A549 (cell line): ENCODE results near the gene SLCO4A1. TPM values are rescaled to one million over a fixed set of nuclear protein-coding genes. Genes with fewer than 3 reads are reported as not detected.

Experiments
- ATAC-seq, 2 experiments: fragments of 200-7000 bp in 1 of 2; fragments of >200 bp in 1 of 2; cut with Nextera tagmentation in 1 of 2; cut with Tn5 transposase in 1 of 2; 3 replicates each; pipeline versions ENCODE4 v1.8.0 to v1.9.1; 2018 to 2020; ENCODE audit warnings: mild to moderate bottlenecking in 1 of 2, moderate library complexity in 1 of 2
- CTCF ChIA-PET: fragments of 300-600 bp; sonication (Branson Sonifier 250); formaldehyde crosslinking; extraction: SDS; loops from one replicate; lab custom pipeline; 2021; ENCODE audit warnings: antibody characterized with exemption, inconsistent platforms; lab: Yijun Ruan, JAX
- POLR2A ChIA-PET: fragments of 350-600 bp; formaldehyde crosslinking; extraction: SDS; loops from one replicate; lab custom pipeline; 2021; ENCODE audit warnings: antibody characterized with exemption, inconsistent platforms; lab: Yijun Ruan, JAX
- DNase-seq, 2 experiments: peaks; one replicate each; pipeline versions ENCODE4 v3.0.0 to v3.0.0-alpha.2; 2011 to 2016; ENCODE audit warnings: low read depth in 1 of 2, low spot score in 1 of 2
- FAIRE-seq: peaks from 2 replicates; lab custom pipeline; 2011; peaks lifted over from hg19 to GRCh38; lab: Jason Lieb, UNC
- H3K27ac ChIP-seq, 2 experiments: fragments of >200 bp; sonication (Bioruptor Twin); formaldehyde crosslinking; 3 replicates each; pipeline ENCODE4 v1.5.1; 2016 to 2017
- H3K4me1 ChIP-seq: fragments of >200 bp; sonication (Bioruptor Twin); formaldehyde crosslinking; 3 replicates; pipeline ENCODE4 v1.6.1; 2016
- H3K4me2 ChIP-seq: fragments of >200 bp; sonication (Bioruptor Twin); formaldehyde crosslinking; 3 replicates; pipeline ENCODE4 v1.6.1; 2016
- H3K4me3 ChIP-seq: fragments of >200 bp; sonication (Bioruptor Twin); formaldehyde crosslinking; 3 replicates; pipeline ENCODE4 v1.5.1; 2016
- H3K9me3 ChIP-seq: fragments of >200 bp; sonication (Bioruptor Twin); formaldehyde crosslinking; 3 replicates; pipeline ENCODE4 v1.6.1; 2016
- CBX2 ChIP-seq: fragments of 200-600 bp; sonication (generic); IDR thresholded peaks from 2 replicates; pipeline ENCODE4 v1.6.1; 2016; ENCODE audit warnings: low read depth, mild to moderate bottlenecking, borderline replicate concordance
- CHD4 ChIP-seq: fragments of 200-600 bp; sonication (generic); IDR thresholded peaks from 2 replicates; pipeline ENCODE4 v1.6.1; 2016; ENCODE audit warnings: antibody characterized with exemption, mild to moderate bottlenecking, borderline replicate concordance
- E2F6 ChIP-seq: IDR thresholded peaks from 2 replicates; pipeline ENCODE4 v1.6.1; 2012; ENCODE audit warnings: low read depth, borderline replicate concordance
- EHF ChIP-seq: fragments of 250-450 bp; sonication (Bioruptor Pico); IDR thresholded peaks from 2 replicates; pipeline ENCODE4 v1.5.0; 2020; ENCODE audit warnings: mild to moderate bottlenecking
- EHMT2 ChIP-seq: fragments of 200-600 bp; sonication (generic); IDR thresholded peaks from 2 replicates; pipeline ENCODE4 v1.6.1; 2016; ENCODE audit warnings: antibody characterized with exemption, low read depth, mild to moderate bottlenecking, moderate library complexity
- EP300 ChIP-seq, 2 experiments: fragments of >200 bp; sonication (Bioruptor Twin); formaldehyde crosslinking; IDR thresholded peaks; 2 replicates in 1 of 2; 3 replicates in 1 of 2; pipeline ENCODE4 v1.6.1; 2016 to 2017
- FOXS1 ChIP-seq: fragments of 250-450 bp; sonication (Bioruptor Pico); IDR thresholded peaks from 2 replicates; pipeline ENCODE4 v1.5.0; 2020; ENCODE audit warnings: mild to moderate bottlenecking, moderate library complexity
- HDAC2 ChIP-seq: fragments of 200-600 bp; sonication (generic); IDR thresholded peaks from 2 replicates; pipeline ENCODE4 v1.6.1; 2016
- HES2 ChIP-seq: fragments of >200 bp; sonication (Bioruptor Twin); formaldehyde crosslinking; IDR thresholded peaks from 2 replicates; pipeline ENCODE4 v1.6.1; 2016
- HMGXB4 ChIP-seq: fragments of 250-450 bp; sonication (Bioruptor Pico); IDR thresholded peaks from 2 replicates; pipeline ENCODE4 v1.5.0; 2021; ENCODE audit warnings: mild to moderate bottlenecking, moderate library complexity, borderline replicate concordance
- HOXA7 ChIP-seq: fragments of 250-450 bp; sonication (Bioruptor Pico); IDR thresholded peaks from 2 replicates; pipeline ENCODE4 v1.5.0; 2020; ENCODE audit warnings: mild to moderate bottlenecking, moderate library complexity
- HOXB5 ChIP-seq: fragments of 250-450 bp; sonication (Bioruptor Pico); IDR thresholded peaks from 2 replicates; pipeline ENCODE4 v1.5.0; 2020; ENCODE audit warnings: mild to moderate bottlenecking, moderate library complexity
- JUN ChIP-seq, 2 experiments: fragments of >200 bp; sonication (Bioruptor Twin); formaldehyde crosslinking; IDR thresholded peaks; 2 replicates in 1 of 2; 3 replicates in 1 of 2; pipeline ENCODE4 v1.6.1; 2016 to 2017
- MAX ChIP-seq: IDR thresholded peaks from 2 replicates; pipeline ENCODE4 v1.6.1; 2012
- MAZ ChIP-seq: fragments of 150-350 bp; IDR thresholded peaks from 2 replicates; pipeline ENCODE4 v1.6.1; 2014; ENCODE audit warnings: antibody characterized with exemption, low read depth, low read length, borderline replicate concordance
- NFE2L2 ChIP-seq: fragments of 150-350 bp; conservative IDR thresholded peaks from 2 replicates; pipeline ENCODE4 v1.6.1; 2014; ENCODE audit warnings: low read length
- NPAS2 ChIP-seq: fragments of 250-450 bp; sonication (Bioruptor Pico); IDR thresholded peaks from 2 replicates; pipeline ENCODE4 v1.8.0; 2022; ENCODE audit warnings: mild to moderate bottlenecking, moderate library complexity, borderline replicate concordance
- NR3C1 ChIP-seq: fragments of >200 bp; sonication (Bioruptor Twin); formaldehyde crosslinking; IDR thresholded peaks from 3 replicates; pipeline ENCODE4 v1.6.1; 2017
- RAD21 ChIP-seq, 2 experiments: fragments of >200 bp in 1 of 2; sonication (Bioruptor Twin) in 1 of 2; formaldehyde crosslinking in 1 of 2; IDR thresholded peaks in 1 of 2; conservative IDR thresholded peaks in 1 of 2; 2 replicates in 1 of 2; 3 replicates in 1 of 2; pipeline ENCODE4 v1.6.1; 2012 to 2018; ENCODE audit warnings: inconsistent platforms in 1 of 2
- RARB ChIP-seq: fragments of 250-450 bp; sonication (Bioruptor Pico); IDR thresholded peaks from 2 replicates; pipeline ENCODE4 v1.8.0; 2021; ENCODE audit warnings: mild to moderate bottlenecking, moderate library complexity
- REST ChIP-seq: fragments of 200-600 bp; sonication (generic); IDR thresholded peaks from 2 replicates; pipeline ENCODE4 v1.6.1; 2016; ENCODE audit warnings: antibody characterized with exemption, mild to moderate bottlenecking, moderate library complexity
- SREBF2 ChIP-seq: fragments of 450-650 bp; IDR thresholded peaks from 2 replicates; pipeline ENCODE4 v1.6.1; 2014; ENCODE audit warnings: mild to moderate bottlenecking, moderate library complexity
- USF2 ChIP-seq: fragments of 450-650 bp; IDR thresholded peaks from 2 replicates; pipeline ENCODE4 v1.6.1; 2014; ENCODE audit warnings: antibody characterized with exemption
- ZC3H11A ChIP-seq: fragments of 450-650 bp; IDR thresholded peaks from 2 replicates; pipeline ENCODE4 v1.6.1; 2014; ENCODE audit warnings: antibody characterized with exemption, mild to moderate bottlenecking
- ZNF302 ChIP-seq: fragments of 250-450 bp; sonication (Bioruptor Pico); IDR thresholded peaks from 2 replicates; pipeline ENCODE4 v1.9.0; 2021; ENCODE audit warnings: inconsistent platforms, mild to moderate bottlenecking, moderate library complexity
- ZSCAN20 ChIP-seq: fragments of 250-450 bp; sonication (Bioruptor Pico); IDR thresholded peaks from 2 replicates; pipeline ENCODE4 v1.8.0; 2022; ENCODE audit warnings: mild to moderate bottlenecking, moderate library complexity
- WGBS: methylation state at CpG from one replicate; pipeline ENCODE4 v1.1.6; 2017; ENCODE audit errors: missing lambda C conversion rate; 5-methylcytosine and 5-hydroxymethylcytosine counted together
- polyA plus RNA-seq, 4 experiments: library from polyadenylated mRNA; depleted of rRNA in 3 of 4; stranded (reverse); fragments of >200 nt; fragmentation: RNase III in 1 of 4; extraction: RNeasy Plus Mini Kit Qiagen cat#74134 plus additional on column Dnase treatment in 1 of 4; gene quantifications; 2 replicates in 3 of 4; 3 replicates in 1 of 4; pipeline ENCODE4 v1.2.3, GENCODE V29; 2011 to 2017

Gene SLCO4A1
- polyA plus RNA-seq, 2 of the 4 experiments (the other 2 are of a cell fraction) = 1.3 to 11.2 TPM

GRCh38 chr20:62635852-62636251, 6.5 kb upstream of the SLCO4A1 start:
- TF ChIP-seq ZNF302 (CRISPR knock-in tag) (no peak), SREBF2 (no peak), MAX (no peak), HOXA7 (no peak), ZSCAN20 (no peak), NFE2L2 (no peak), NR3C1 (no peak), HDAC2 (no peak), ZC3H11A (no peak), RARB (CRISPR knock-in tag) (no peak), REST (no peak), HOXB5 (CRISPR knock-in tag) (no peak), CHD4 (no peak), JUN (IDR thresholded peaks at IDR 0.05) (no peak), EHF (CRISPR knock-in tag) (no peak), USF2 (no peak), RAD21 (conservative IDR thresholded peaks at IDR 0.05 in 1 of 2, IDR thresholded peaks at IDR 0.05 in 1 of 2) (no peak), HMGXB4 (CRISPR knock-in tag) (no peak)
- TF ChIP-seq, all 56 proteins: peak for 0
- ChIA-PET CTCF (interaction anchor here (1.6 kb wide), 1 partner anchor 14 kb away, joined by 3 read pairs; no protein-coding TSS in a partner anchor), POLR2A (no interaction called here)
- Histone ChIP-seq H3K4me3 (no peak overlapping the region), H3K27ac (no peak overlapping the region), H3K9me3 (no peaks in the 10 kb centered on the region), H3K4me1 (no peaks in the 10 kb centered on the region), H3K4me2 (no peak overlapping the region)
- WGBS = 78% methylated on average over 16 of the region's 16 CpGs
- FAIRE-seq (no peak), DNase-seq (no peak), ATAC-seq (no peak)

- 0 out of 3 replicates have a peak, but pooled peaks cover 2% of the 10 kb centered on the region for H3K4me1 ChIP-seq
- no peak overlapping the region for H3K4me2 ChIP-seq
- FAIRE-seq = no peak
- TF ChIP-seq MAZ (no peak), NPAS2 (CRISPR knock-in tag) (no peak), FOXS1 (CRISPR knock-in tag) (no peak), EP300 (IDR thresholded peaks at IDR 0.05) (no peak), HES2 (no peak), EHMT2 (no peak), ZC3H11A (no peak), CBX2 (no peak), EHF (CRISPR knock-in tag) (no peak), E2F6 (no peak), SREBF2 (no peak), ZNF302 (CRISPR knock-in tag) (no peak)
- TF ChIP-seq, all 56 proteins: peak for 0
- 81% methylated on average over 16 of the region's 16 CpGs for WGBS
- H3K9me3 ChIP-seq = no peaks in the 10 kb centered on the region
- no peak overlapping the region for H3K4me3 ChIP-seq
- H3K27ac ChIP-seq = no peak overlapping the region
- DNase-seq (no peak), ATAC-seq (no peak)
- POLR2A ChIA-PET = no interaction called here
- CTCF ChIA-PET = interaction anchor here (1.6 to 1.9 kb wide), 3 partner anchors 14 to 119 kb away, joined by 3 to 6 read pairs (median 4); no protein-coding TSS in a partner anchor
These were observed 5.9 kb upstream of the SLCO4A1 start for GRCh38 chr20:62636446-62636845.
